NCI-H128 (cell line): ENCODE measurements around the gene IGFBP5.

ENCODE experiments used
- DNase-seq: peaks from one replicate; lab custom pipeline; 2025; ENCODE audit not compliant: unreplicated experiment; lab: John Stamatoyannopoulos, UW

IGFBP5 gene

GRCh38 chr2:216714376-216714775 lies 19.0 kb upstream of the IGFBP5 start:
- no peak for DNase-seq

- DNase-seq = no peak
These were observed 18.5 kb upstream of the IGFBP5 start for GRCh38 chr2:216713691-216714336.

DNA sequence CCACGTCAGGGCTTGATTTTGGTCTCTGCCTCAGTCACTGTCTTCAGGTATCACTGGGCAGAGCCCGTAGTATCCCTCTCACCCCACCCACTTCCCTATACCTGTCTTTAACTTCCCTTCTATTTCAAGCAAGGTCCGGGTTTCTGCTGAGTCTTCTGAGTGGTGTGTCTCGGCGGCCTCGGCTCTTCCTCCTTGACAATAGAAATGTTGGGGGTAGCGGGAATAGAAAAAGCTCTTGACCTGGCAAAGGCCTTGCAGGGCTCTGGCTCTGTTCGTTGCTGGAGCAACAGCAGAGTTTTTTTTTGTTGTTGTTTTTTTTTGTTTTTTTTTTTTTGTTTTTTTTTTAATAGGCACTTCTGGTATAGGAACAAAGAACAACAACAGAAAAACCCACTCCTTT lies 16.0 kb upstream of the IGFBP5 start:
- no peak for DNase-seq

- DNase-seq = no peak
These were observed 15.4 kb upstream of the IGFBP5 start for GRCh38 chr2:216710551-216711301.

GRCh38 chr2:216702756-216703155 lies 7.4 kb upstream of the IGFBP5 start:
- DNase-seq = no peak

DNA sequence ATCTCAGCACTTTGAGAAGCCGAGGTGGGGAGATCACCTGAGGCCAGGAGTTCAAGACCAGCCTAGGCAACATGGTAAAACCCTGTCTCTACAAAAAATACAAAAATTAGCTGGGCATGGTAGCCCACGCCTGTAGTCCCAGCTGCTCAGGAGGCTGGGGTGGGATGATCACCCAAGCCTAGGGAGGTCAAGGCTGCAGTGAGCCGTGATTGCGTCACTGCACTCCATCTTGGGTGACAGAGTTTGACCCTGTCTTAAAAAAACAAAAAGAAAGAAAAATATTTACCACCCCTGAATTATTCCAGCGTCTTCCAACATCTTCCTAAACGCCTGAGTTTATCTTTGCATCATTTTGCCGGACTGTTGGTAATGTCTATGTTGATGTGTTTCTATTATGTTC lies 6.2 kb upstream of the IGFBP5 start:
- no peak for DNase-seq

GRCh38 chr2:216700781-216701180 lies 5.4 kb upstream of the IGFBP5 start:
- no peak for DNase-seq

DNA sequence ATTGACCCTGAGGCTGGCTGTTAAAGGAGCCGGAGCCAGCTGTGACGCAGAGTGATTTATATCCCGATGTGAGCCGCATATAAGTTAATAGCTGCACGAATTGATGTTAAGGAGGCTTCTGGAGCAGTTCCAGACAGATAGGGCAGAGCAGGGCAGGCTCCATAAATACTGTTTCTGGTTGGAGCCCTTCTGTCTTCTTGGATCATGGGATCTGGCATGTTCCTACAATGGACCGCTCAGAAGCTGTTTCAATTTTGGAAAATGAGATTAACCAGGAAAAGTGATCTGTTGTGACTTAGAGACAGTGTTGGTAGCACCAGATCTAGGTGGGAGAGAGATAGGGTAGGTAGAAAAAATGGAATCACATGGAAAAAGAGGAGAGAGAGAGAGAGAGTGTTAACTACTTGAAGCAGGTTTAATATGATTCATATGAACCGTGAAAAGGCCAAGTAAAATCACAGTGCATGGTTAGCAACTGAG lies 4.8 kb upstream of the IGFBP5 start:
- DNase-seq = no peak

DNA sequence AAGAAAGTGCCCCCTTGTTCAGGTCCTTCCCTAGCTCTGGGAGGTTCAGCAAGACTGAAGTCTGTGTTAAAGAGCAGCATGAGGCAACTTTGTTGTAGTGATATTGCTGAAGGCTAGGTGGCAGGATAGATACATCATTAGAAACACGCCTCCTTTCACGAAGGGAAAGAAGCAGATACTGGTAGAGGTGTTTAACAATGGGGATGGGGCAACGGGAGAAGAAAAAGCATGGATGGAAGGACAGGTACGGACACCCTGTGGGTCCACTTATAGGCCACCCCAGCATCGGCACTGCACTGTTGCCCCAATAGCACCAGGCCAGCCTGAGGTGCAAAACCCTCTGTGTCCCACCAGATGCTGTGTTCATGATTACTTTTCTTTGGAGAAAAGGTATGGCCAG lies 3.5 kb upstream of the IGFBP5 start:
- peak; percentile 23 for DNase-seq

- no peak for DNase-seq
These were observed 2.9 kb upstream of the IGFBP5 start for GRCh38 chr2:216698293-216698692.

DNA sequence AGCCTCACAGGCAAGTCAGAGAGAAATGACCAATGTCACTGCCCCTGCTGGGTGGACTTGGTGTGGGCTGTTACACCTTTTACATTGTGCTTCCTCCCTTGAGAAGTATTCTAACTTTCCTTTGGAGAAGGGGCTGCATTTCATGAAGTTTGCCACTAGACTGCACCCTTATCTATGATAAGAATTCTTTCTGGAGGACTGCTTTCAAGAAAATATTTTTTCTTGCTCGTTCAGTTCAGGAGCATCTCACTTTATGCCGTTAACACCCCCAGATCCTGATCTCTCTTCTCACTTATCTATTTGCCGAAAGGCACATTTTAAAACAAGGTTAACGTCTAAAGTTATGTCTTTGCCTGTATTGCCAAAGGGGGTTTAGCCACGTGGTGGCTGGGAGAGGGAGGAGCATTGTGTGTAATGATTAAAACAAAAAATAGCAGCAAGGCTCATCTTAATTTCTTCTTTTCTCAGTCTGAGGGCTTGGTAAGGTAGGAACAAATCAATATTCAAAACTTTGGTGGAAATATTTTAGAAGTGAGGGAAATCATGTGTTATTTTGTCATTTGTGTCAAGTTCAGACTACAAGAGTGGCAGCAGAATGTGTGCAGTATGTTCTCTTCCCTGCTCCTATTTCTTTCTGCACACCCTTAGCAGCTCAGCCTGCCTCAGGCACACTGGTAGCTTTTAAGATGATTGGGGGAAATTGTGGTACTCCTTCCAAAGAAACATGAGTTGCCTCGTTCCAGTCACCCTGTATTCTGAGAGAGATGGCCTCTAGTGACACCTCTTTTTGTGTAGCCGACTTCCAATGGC lies 1.6 kb upstream of the IGFBP5 start:
- no peak for DNase-seq

- DNase-seq = no peak
These were observed 972 bp upstream of the IGFBP5 start for GRCh38 chr2:216696321-216696720.

DNA sequence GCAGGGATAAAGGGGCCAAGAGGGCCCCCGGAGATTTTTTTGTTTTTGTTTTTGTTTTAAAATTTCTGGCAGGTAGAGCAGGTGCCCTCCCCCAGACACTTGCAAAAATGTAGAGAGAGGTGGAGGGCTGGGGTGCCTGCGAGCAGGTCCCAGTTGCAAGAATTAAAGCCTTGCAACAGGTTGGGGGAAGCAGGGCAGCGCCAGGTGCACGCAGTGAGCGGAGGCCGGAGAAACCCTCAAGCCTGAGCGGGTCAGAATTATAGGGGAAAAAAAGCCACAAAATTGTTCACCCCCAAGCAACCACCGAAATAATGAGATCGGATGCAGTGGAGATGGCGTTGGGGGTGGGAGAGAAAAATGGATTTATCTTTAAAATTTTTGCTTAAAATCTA lies 527 bp downstream of the IGFBP5 start:
- no peak for DNase-seq

- DNase-seq = peak; percentile 26
These were observed 1.1 kb downstream of the IGFBP5 start for GRCh38 chr2:216694082-216694825.

DNA sequence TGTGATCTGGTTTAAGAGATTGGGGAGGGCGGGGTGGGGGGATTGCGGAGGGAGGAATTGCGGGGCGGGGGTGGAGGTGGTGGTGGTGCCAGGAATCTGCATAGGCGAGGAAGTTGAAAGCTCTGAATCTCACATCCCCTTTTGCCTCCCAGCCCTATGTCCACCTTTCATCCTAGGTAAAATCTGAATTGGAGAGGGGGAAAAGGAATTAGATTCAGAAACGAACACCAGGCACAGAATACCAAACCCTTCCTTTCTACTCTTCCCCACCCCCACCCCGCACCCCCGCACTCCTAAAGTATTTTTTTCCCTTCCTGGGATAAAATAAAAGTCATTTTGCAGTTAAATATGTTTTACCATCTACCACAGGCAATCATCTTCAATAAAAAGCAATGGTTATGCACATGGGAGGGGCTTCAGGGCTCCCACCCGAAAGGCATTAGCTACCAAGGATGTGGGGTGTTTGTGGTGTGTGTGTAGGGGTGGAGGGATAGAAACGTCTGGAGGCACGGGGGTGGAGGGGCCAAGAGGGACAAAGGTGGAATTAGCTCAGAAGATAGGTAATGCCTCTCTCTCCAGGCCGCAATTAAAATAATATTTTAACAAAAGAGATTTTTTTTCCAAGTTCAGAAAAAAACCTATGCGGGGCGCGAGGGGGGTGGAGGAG lies 1.8 kb downstream of the IGFBP5 start:
- DNase-seq = no peak

DNA sequence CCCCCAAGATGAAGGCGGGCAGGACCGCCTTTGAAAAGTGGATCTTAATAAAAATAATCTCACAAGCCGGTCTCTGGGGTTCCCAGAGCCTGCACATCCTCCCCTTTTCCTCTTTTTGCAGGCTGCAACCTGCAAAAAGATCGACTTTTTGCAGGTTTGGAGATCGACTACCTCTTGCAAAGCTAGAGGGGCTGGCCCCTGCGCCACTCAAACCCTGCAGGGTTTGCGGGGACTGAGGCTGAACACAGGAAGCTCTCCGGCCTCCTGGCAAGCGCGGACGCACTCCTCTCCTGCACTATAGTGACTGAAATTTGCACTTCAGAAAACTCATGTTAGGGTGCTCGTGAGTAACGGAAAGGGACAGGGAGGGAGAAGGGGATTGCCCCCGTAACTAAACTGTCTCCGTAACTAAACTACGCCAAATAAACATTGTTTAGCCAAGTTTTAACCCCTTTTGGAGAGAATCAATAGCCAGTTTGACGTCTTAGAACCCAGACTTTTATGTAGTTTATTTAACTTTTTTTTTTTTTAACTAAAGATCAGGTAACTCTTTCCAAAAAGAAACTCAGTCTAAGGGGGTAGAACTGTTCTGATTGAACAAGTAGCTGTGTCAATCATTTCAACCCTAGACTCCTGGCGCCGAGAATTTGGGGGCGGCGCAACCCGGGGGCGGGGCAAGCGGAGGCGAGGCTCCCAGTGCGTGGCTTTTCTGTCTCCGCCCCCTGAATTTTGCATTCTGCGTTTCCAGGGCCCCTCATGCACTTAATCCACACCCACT lies 2.5 kb downstream of the IGFBP5 start:
- DNase-seq = peak; percentile 80

GRCh38 chr2:216690853-216691741 lies 4.3 kb downstream of the IGFBP5 start:
- peak; percentile 28 for DNase-seq

GRCh38 chr2:216690456-216690852 lies 4.9 kb downstream of the IGFBP5 start:
- DNase-seq = no peak

- no peak for DNase-seq
These were observed 6.0 kb downstream of the IGFBP5 start for GRCh38 chr2:216689397-216689796.
